ENCODE data around the gene CD8B. TPM values are rescaled to one million over a fixed set of nuclear protein-coding genes. Genes with fewer than 3 reads are reported as not detected.
A peak's percentile ranks its signal among the peaks of the same experiment; 100 is the strongest.
"Not testable (repeated sequence)": the region's sequence is repeated elsewhere in the genome, so short reads cannot be mapped to it uniquely, and the experiment has no call there.

Gene CD8B
- total RNA-seq, 1 donor from 2014 or later: not detected

DNA sequence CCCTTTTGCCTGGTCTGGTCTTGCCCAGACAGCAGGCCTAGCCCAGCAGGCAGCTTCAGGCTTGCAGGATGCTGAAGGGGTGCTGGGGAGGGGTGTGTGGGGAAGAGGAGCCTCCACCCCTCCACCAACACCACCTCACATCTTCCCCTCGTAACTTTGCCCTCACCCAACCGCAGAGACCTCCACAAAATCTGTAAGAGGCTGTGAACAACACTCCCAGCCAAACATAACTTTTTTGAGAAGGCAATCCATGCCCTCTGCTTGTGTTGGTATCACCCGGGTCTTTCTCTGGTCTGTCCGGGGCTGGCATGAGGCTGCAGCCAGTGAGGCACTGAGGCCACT, 26.2 kb downstream of the CD8B start:
- not testable (repeated sequence) for DNase-seq

DNA sequence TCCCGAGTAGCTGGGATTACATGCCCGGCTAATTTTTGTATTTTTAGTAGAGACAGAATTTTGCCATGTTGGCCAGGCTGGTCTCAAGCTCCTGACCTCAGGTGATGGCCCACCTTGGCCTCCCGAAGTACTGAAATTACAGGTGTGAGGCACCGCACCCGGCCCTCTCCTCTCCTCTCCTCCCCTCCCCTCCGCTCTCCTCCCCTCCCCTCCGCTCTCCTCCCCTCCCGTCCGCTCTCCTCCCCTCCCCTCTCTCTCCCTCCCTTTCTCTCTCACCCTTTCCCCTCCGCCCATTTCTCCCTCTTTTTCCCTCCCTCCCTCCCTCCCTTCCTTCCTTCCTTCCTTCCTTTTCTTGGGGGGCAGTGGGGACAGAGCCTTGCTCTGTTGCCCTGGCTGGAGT, 28.4 kb downstream of the CD8B start:
- no peak for DNase-seq

DNA sequence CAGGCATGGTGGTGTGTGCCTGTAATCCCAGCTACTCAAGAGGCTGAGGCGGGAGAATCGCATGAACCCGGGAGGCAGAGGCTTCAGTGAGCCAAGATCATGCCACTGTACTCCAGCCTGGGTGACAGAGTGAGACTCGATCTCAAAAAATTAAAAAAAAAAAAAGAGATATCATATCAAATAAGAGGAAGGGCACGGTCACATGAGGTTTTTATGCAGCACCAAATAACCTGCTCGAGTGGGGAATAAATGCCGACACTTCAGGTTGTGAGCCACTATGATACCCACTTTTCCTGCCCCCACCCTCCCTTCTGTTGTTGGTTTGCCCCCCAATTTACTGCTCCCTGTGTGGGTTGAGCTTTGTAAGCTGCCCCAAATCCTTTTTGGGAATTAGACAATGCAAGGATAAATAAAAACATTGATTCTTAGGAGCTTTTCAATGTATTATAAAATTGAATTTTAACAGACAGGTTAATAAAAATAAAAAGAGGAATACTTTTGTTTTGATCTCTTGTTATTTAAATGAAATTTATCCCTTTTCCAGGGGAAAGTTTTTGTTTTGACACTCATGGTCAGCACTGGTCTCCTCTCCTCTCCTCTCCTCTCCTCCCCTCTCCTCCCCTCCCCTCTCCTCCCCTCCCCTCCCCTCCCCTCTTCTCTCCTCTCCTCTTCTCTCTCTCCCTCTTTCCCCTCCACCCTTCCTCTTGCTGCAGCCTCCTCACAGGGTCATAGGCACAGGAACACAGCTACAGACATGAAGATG, 29.2 kb downstream of the CD8B start:
- DNase-seq: no peak

DNA sequence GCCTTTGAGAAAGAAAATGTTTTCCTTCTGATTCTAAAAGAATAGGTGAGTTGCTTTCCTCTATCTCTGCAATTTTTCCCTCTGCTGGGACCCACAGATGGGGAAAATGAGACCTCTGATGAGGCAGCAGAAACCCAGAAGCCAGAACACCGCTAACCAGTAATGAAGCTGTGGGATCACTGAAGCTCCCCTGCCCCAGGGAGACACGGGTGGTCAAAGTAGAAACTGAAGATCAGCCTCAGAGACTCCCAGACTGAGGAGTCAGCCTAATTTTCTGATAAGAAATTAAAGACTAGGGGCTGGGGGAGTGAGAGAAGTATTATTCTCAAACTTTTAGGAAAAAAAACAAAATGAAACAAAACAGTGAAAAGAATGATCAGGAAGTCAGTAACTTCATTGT, 30.1 kb downstream of the CD8B start:
- no peak for DNase-seq

DNA sequence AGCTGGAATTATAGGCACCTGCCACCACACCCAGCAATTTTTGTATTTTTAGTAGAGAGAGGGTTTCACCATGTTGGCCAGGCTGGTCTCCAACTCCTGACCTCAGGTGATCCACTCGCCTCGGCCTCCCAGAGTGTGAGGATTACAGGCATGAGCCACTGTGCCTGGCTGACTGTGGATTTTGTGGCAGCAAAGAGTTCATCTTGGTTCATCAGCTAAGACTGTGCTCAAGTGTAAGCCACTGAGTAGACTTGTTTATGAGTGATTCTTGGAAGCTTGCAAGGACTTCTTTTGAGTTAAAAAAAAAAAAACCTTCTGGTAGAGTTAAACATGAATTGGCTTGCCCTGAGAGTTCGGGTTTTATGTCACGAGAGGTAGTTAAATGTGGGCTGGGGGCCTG, 34.7 kb downstream of the CD8B start:
- DNase-seq: no peak

DNA sequence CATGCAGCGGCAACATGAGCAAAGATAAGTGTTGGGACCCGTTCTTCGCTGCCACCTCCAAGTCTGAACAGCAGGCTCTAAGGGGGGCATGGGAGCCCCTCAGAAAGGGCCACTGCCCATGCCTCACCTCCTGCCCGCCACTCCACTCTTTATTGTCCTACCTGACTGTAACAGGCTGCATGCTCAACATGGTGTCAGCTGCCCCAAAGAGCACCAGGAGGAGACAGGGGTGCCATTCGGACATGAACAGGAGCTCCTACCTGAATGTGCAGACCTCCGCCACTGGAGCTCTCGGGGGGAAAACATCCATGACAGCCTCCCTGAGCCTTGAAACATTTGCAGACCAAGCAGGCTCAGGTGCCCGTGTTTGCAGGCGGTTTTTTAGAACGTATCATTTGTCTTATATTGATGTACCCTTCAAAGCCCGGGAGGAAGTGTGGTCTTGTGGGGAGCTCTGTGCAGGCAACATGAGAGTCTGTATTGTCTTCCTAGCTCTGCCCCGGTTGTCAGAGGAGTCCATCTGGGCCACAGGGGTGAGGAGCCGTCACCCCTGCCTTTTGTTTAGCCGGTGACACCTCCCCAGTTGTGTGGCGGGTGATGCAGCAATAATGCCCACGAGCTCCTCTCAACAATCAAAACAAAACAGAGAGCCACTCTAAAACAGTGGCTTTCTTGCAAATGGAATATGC, 35.8 kb downstream of the CD8B start:
- DNase-seq: no peak

DNA sequence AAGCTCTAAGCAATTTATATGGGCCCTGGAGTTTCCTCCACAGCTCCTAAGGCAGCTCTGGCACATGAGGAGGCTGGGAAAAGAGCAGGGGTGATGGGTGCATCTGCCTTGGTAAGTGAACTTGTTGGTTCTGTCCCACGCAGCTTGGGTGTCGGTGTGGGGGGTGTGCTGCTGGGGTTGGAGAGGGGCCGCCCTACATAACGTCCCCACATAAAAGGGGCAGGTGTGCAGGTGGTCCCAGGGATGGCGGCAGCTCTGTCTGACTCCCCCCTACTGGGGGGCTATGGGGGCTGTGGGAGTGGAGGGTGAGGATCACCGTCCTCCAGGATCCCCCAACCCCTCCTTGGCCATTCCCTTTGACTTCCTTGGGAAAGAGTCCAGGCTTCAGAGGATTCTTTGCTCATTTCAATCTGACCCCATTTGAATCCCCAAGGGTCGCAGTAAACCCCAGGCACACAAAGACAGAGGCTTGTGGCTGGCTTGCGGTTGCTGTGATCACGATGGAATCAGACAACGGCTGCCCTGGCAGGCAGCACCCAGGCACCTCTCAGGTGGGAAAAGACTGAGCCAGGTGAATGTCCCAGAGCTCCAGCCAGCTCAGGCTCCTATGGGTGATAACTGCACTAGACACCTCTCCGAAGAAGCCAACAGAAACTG, 36.5 kb downstream of the CD8B start:
- no peak for DNase-seq

DNA sequence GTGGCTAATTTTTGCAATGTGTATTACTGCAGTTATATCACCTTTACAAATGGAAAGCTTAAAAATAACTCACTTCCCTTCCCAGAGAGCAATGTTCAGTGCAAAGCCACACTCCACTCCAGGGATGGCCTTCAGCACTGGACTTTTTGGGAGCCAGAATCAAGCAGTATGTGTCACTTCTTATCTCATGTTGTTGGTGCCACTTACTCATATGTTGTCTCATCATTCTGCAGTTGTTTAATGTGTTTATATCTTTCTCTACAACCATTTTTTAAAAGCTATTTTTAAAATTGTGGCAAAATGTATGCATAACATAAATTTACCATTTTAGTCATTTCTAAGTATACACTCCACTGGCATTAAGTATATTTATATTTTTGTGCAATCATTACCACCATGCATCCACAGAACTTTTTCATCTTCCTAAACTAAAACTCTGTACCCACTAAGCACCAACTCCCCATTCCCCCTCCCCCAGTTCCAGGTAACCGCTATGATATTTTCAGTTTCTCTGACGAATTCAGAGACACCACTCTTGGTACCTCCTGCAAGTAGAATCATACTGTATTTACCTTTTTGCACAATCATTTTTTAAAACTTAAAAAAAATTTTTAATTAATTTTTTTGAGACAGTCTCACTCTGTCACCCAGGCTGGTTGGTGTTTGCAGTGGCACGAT, 38.9 kb downstream of the CD8B start:
- DNase-seq: no peak

DNA sequence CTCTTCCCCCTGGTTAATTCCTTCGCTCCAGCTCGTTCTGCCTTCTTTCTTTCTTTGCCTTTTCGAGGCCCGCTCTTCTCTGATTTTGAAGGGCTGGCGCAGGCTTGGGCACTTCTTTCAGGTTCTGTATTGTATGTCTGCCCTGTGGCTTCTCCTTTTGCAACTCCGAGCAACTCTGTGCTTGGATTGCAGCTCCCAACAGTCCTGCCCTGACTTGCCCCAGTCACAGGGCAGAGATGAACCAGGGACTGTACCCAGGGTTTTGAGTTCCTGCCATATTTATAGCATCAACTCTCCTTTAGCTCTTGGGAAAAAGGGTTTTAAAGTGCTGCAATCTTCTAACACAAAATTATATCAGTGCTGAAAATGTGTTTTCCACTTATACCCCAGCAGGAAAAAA, 39.8 kb downstream of the CD8B start:
- DNase-seq: no peak

DNA sequence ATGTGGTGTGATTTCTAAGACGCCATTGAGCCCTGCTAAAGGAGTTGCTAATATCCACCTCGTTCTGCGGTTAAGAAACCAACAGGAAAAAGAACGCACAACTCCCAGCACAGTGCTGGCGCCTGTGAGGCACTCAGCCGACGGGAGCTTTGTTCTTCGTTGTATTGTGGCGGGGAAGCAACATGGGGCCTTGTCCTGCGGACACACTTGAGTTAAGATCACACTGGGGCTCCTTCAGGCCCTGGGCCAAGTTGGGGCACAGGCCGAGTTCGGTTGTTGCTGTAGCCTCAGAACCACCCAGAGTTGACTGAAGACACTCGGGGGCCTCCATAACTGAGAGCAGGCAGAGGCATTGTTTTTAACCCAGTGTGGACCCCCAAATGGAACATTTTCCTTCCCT, 40.4 kb downstream of the CD8B start:
- DNase-seq: no peak

DNA sequence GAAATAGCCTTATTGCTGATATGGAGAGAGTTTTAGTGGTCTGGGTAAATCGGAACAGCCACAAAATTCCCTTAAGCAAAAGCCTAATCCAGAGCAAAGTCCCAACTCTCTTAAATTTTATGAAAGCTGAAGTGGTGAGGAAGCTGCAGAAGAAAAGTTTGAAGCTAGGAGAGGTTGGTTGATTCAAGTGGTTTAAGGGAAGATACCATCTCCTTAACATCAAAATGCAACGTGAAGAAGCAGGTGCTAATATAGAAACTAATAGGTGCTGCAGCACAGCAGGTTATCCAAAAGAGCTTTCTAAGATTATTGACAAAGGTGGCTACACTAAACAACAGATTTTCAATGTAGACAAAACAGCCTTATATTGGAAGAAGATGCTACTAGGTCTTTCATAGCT, 42.7 kb downstream of the CD8B start:
- no peak for DNase-seq

DNA sequence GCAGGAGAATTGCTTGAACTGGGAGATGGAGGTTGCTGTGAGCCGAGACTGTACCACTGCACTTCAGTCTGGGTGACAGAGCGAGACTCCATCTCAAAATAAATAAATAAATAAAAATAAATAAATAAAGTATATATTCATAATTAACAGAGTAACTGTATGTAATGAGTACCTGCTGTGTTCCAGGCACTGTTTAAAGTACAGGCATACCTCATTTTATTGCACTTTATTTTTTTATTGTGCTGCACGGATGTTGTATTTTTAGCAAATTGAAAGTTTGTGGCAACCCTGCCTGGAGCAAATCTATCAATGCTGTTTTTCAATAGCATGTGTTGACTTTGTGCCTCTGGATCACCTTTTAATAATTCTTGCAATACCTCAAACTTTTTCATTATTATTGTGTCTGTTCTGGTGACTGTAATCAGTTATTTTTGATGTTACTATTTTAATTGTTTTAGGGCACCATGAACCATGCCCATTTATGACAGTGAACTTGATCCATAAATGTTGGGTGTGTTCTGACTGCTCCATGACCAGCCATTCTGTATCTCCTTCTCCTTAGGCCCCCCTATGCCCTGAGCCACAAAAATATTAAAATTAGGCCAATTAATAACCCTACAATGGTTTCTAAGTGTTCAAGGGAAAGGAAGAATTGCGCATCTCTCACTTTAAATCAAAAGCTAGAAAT, 43.4 kb downstream of the CD8B start:
- no peak for DNase-seq

DNA sequence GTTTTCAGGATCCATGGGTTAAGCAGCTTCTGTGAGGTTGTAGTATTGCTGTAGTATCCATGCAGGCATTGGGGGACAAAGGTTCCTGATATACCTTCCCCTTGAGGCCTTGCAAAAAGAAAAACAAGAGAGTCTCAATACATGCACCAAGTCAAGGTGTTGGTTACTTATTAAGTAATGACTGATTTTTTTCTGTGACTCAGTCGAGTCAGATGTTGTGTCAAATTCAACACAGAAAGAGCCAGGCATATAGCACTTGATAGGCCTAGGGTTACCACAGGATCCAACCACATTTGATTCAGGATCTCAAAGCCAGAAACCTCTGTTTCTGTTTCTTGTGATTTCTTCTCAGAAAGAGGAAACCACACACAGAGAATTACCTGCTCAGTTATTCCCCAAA, 46.1 kb downstream of the CD8B start:
- no peak for DNase-seq

DNA sequence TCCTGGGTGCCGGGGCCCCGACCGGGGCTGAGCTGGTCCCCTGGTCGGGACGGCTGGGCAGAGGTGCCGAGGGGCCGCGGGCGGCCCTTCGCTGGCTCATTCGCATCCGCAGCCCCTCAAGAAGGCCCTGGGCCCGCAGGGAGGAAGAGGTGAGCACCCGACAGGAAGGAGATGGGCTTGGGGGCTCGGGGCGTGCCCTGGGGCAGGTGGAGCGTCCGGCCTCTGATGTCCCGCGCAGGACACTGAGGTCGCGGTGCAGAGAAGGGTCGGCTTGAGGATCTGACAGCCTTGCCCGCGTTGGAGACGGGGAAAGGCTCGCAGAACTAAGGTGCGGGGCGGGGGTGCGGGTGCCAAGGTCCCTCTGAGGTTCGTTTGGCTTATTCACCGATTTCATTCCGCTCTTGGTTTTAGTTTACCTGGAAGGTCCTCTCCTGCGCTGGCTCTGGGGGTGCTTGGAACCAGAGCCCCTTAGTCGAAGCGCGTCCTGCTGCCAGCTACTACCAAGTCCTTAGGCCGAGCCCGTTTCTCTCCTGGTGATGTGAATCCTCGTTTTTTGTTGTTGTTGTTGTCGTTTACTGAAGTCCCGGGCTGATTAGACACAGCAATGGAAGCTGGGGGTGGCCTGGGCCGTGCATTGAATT, 52.1 kb downstream of the CD8B start:
- DNase-seq: no peak

DNA sequence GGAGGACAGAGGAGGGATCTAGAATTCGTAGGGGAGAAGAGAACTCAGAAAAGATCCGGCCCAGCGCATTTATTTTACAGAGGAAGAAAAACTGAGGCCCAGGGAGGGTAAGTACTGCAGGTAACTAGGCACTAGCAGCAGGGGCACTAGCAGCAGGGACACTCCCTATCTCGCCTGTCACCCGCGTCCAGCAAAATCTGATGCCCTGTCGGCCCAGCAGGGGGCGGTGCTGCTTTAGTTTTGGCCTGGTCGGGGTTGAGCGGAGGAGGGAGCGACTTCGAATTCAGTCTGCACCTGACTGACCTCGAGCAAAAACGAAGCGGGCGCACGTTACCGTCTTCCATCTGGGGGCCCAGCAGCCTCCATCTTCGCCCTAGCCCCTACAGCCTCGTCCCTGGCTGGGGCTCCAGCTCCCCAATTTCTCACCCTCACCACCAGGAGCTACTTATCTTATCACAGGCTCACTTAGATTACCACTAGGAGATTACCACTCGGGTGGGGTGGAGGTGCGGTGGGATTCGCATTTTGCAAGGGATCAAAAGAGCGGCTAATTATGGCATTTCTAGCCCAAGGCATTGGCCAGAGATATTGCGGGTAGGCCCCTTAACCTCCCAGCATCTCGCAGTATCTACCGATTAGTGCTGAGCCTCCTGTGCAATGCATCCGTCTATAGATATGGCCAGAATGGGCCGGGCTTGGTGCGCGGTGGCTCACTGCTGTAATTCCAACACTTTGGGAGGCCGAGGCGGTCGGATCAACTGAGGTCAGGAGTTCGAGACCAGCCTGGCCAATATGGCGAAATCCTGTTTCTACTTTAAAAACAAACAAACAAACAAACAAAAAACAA, 53.1 kb downstream of the CD8B start:
- DNase-seq: peak; percentile 85

DNA sequence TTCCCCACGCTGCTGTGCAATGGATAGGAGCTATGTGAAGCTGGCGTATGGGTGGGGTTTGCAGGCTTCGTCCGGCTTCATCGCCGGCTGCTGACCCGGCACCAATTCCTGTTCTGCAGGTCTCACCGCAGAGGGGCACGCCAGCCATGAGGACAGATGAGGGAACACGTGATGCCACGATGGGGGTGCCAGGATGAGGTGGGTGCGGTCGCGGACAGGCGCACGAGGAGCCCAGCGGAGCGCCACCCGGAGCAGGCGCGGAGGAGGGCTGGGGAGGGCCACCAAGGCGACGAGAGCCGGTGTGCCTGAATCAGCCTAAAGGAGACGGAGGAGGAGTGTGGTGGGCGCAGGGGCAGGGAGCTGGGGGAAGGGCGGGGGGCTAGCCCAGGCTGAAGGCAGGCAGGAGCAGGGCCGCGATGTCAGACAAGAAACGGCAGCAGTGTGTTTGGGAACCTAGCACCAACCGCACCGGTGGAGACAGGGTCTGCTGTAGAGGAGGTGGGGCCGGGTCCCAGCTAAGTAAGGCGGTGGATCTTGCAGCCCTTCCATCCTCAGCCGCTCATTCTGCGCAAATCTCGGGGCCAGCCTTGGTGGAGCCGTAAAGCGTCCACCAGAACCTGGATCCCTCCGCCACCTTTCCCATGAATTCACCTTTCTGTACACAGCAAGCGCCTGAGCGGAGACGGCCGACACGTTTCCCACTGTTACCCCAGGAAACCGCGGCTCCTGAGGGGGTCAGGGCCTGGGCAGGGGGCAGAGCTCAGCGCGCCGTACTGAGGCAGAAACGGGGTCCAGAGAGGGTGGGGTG, 54.0 kb downstream of the CD8B start:
- DNase-seq: peak; percentile 71

DNA sequence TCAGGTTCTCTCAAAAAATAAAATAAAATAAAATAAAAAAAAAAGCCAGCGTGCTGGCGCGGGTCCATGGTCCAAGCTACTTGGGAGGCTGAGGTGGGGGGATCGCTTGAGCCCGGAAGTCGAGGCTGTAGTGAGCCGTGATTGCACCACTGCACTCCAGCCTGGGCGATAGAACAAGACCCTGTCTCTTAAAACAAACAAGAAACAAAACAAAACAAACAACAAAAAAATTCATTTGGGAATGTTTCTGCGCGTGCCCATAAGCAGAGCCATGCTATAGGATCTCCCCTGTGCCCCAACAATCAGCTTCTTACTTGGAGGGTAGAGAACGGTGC, 54.6 kb downstream of the CD8B start:
- DNase-seq: no peak

DNA sequence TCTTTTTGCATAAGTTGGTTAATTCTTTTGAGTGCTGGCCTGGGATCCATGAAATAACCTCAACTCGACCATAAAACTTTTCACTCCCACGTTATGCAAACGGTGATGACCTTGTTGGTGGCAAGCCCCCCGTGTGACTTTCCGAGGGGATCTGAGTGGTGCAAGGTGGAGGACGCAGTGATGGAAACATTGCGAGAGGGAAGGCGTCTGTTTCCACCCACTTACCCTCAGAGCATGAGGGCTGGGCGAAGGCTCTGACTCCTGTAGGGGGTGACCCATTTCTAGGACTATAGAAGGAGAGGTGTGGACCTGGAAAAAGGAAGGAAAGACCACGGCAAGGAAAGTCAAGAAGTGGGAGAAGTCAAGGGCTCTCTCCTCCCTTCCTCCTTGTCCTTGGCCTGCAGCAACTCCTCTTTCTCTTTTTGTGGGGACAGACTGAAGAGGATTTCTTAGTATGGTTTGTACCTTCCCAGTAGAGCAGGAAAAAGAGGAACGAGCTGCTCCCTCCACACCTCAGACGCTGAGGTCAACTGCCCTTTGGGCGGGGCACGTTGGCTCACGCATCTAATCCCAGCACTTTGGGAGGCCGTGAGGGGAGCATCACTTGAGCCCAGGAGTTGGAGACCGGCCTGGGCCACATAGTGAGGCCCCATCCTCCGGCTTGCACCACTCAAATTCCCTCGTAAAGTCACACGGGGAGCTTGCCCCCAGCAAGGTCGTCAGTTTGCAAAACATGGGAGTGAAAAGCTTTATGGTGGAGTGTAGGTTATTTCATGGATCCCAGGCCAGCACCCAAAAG, 55.4 kb downstream of the CD8B start:
- no peak for DNase-seq

DNA sequence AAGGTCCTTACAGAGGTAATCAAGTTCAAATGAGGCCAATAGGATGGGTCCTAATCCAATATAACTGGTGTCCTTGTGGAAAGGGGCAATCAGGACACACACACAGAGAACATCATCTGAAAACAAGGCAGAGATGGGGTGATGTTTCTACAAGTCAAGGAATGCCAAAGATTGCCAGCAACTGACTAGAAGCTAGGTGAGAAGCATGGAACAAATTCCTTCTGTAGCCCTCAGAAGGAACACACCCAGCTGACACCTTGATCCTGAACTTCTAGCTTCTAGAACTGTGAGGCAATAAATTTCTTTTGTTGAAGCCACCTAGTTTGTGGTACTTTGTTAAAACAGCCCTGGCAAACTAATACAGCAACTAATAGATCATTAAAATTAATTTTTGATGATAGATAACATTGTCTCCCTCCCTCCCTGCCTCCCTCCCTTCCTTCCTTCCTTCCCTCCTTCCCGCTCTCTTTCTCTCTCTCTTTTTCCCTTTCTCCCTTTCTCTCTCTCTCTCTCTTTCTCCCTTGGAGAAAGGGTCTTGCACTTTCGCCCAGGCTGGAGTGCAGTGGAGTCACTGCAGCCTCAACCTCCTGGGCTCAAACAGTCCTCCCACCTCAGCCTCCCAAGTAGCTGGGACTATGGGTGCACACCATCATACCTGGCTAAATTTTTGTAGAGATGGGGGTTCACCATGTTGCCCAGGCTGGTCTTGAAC, 60.7 kb downstream of the CD8B start:
- DNase-seq: no peak

All from occipital lobe (tissue), 2 donors.